ENCODE measurements around the gene HADH. TPM values are rescaled to one million over a fixed set of nuclear protein-coding genes. Genes with fewer than 3 reads are reported as not detected.
"Not testable (repeated sequence)": the region's sequence is repeated elsewhere in the genome, so short reads cannot be mapped to it uniquely, and the experiment has no call there.

HADH gene
- total RNA-seq, 2 experiments from 2014 or later: 47.3 to 51.1 TPM

- Mint-ChIP-seq H3K9me3 (ENCODE audit: low read depth) (no peaks in the 10 kb centered on the region), H3K27me3 (no peaks in the 10 kb centered on the region), H3K36me3 (peaks cover 6% of the 10 kb centered on the region), H3K27ac (no peak overlapping the region), H3K4me3 (no peak overlapping the region), H3K4me1 (peaks cover 21% of the 10 kb centered on the region)
- CTCF ChIA-PET: interaction anchor here (0.9 to 1.7 kb wide), 2 partner anchors 17 to 525 kb away, joined by 4 to 6 read pairs; no protein-coding TSS in a partner anchor
- ATAC-seq (no peak), DNase-seq (no peak)
Observed at GRCh38 chr4:108047199-108047598, 57.5 kb downstream of the HADH start.

- H3K4me1 Mint-ChIP-seq: peaks cover 26% of the 10 kb centered on the region
- peaks cover 6% of the 10 kb centered on the region for H3K36me3 Mint-ChIP-seq
- no peak for ATAC-seq
Observed at GRCh38 chr4:108048157-108048556, 58.5 kb downstream of the HADH start.

GRCh38 chr4:108048997-108049396, 59.3 kb downstream of the HADH start:
- no peaks in the 10 kb centered on the region for H3K9me3 Mint-ChIP-seq (ENCODE audit: low read depth)
- H3K27me3 Mint-ChIP-seq: no peaks in the 10 kb centered on the region
- H3K4me3 Mint-ChIP-seq: peak overlapping the region; percentile 78
- H3K36me3 Mint-ChIP-seq: peaks cover 6% of the 10 kb centered on the region
- peak overlapping the region; percentile 94 for H3K27ac Mint-ChIP-seq
- no peak for ATAC-seq
- DNase-seq: no peak
- CTCF ChIA-PET: no interaction called here
- peaks cover 31% of the 10 kb centered on the region for H3K4me1 Mint-ChIP-seq

More at GRCh38 chr4:108048157-108048556, 58.5 kb downstream of the HADH start:
- Mint-ChIP-seq H3K4me3 (no peak overlapping the region), H3K27me3 (no peaks in the 10 kb centered on the region), H3K27ac (no peak overlapping the region), H3K9me3 (ENCODE audit: low read depth) (no peaks in the 10 kb centered on the region)
- DNase-seq: no peak
- CTCF ChIA-PET: interaction anchor here (0.8 kb wide), 1 partner anchor 18 kb away, joined by 4 read pairs; no protein-coding TSS in a partner anchor

GRCh38 chr4:108049406-108049805, 59.7 kb downstream of the HADH start:
- Mint-ChIP-seq H3K9me3 (ENCODE audit: low read depth) (no peaks in the 10 kb centered on the region), H3K27me3 (no peaks in the 10 kb centered on the region), H3K4me1 (peaks cover 31% of the 10 kb centered on the region), H3K36me3 (peaks cover 6% of the 10 kb centered on the region), H3K4me3 (peak overlapping the region; percentile 78), H3K27ac (peak overlapping the region; percentile 94)
- DNase-seq (peak; percentile 55), ATAC-seq (peak; percentile 75)
- CTCF ChIA-PET: no interaction called here

GRCh38 chr4:108050166-108051111, 60.8 kb downstream of the HADH start:
- ATAC-seq: peak; percentile 54
- H3K4me3 Mint-ChIP-seq: peak overlapping the region; percentile 78
- H3K27me3 Mint-ChIP-seq; DNase-seq; H3K36me3 Mint-ChIP-seq; H3K9me3 Mint-ChIP-seq (ENCODE audit: low read depth); CTCF ChIA-PET: not testable (repeated sequence)
- peaks cover 31% of the 10 kb centered on the region for H3K4me1 Mint-ChIP-seq
- H3K27ac Mint-ChIP-seq: peak overlapping the region; percentile 94

GRCh38 chr4:108051343-108051742, 61.7 kb downstream of the HADH start:
- H3K27me3 Mint-ChIP-seq: no peaks in the 10 kb centered on the region
- peaks cover 31% of the 10 kb centered on the region for H3K4me1 Mint-ChIP-seq
- CTCF ChIA-PET: interaction anchor here (1.6 kb wide), 1 partner anchor 33 kb away, joined by 3 read pairs; no protein-coding TSS in a partner anchor
- no peak for DNase-seq
- H3K36me3 Mint-ChIP-seq: peaks cover 6% of the 10 kb centered on the region
- no peaks in the 10 kb centered on the region for H3K9me3 Mint-ChIP-seq (ENCODE audit: low read depth)
- H3K27ac Mint-ChIP-seq: no peak overlapping the region
- H3K4me3 Mint-ChIP-seq: no peak overlapping the region
- ATAC-seq: no peak

- Mint-ChIP-seq H3K4me1 (peaks cover 31% of the 10 kb centered on the region), H3K4me3 (no peak overlapping the region)
Observed at GRCh38 chr4:108052558-108053120, 63.0 kb downstream of the HADH start.

GRCh38 chr4:108053251-108053711, 63.6 kb downstream of the HADH start:
- H3K4me3 Mint-ChIP-seq: no peak overlapping the region
- peaks cover 4% of the 10 kb centered on the region for H3K36me3 Mint-ChIP-seq

More at GRCh38 chr4:108052558-108053120, 63.0 kb downstream of the HADH start:
- peaks cover 6% of the 10 kb centered on the region for H3K36me3 Mint-ChIP-seq
- H3K27me3 Mint-ChIP-seq: no peaks in the 10 kb centered on the region
- DNase-seq: no peak
- ATAC-seq: no peak
- no peaks in the 10 kb centered on the region for H3K9me3 Mint-ChIP-seq (ENCODE audit: low read depth)
- no peak overlapping the region for H3K27ac Mint-ChIP-seq
- CTCF ChIA-PET: interaction anchor here (0.6 to 1.6 kb wide), 4 partner anchors 10 to 520 kb away, joined by 3 to 4 read pairs (median 3); no protein-coding TSS in a partner anchor

GRCh38 chr4:108054025-108054638, 64.4 kb downstream of the HADH start:
- DNase-seq (no peak), ATAC-seq (no peak)
- CTCF ChIA-PET: no interaction called here
- Mint-ChIP-seq H3K4me1 (peaks cover 27% of the 10 kb centered on the region), H3K27ac (no peak overlapping the region), H3K4me3 (no peak overlapping the region), H3K27me3 (no peaks in the 10 kb centered on the region), H3K36me3 (no peaks in the 10 kb centered on the region), H3K9me3 (ENCODE audit: low read depth) (no peaks in the 10 kb centered on the region)

More at GRCh38 chr4:108053251-108053711, 63.6 kb downstream of the HADH start:
- no peak overlapping the region for H3K27ac Mint-ChIP-seq
- DNase-seq (no peak), ATAC-seq (no peak)
- H3K27me3 Mint-ChIP-seq: no peaks in the 10 kb centered on the region
- CTCF ChIA-PET: interaction anchor here (1.1 to 1.4 kb wide), 2 partner anchors 10 to 27 kb away, joined by 3 to 4 read pairs; no protein-coding TSS in a partner anchor
- H3K9me3 Mint-ChIP-seq (ENCODE audit: low read depth): no peaks in the 10 kb centered on the region
- peaks cover 31% of the 10 kb centered on the region for H3K4me1 Mint-ChIP-seq

- Mint-ChIP-seq H3K4me1 (peaks cover 12% of the 10 kb centered on the region), H3K27me3 (no peaks in the 10 kb centered on the region), H3K27ac (no peak overlapping the region), H3K36me3 (no peaks in the 10 kb centered on the region), H3K9me3 (ENCODE audit: low read depth) (no peaks in the 10 kb centered on the region), H3K4me3 (no peak overlapping the region)
- DNase-seq (no peak), ATAC-seq (no peak)
- CTCF ChIA-PET: interaction anchor here (1.0 to 1.1 kb wide), 2 partner anchors 10 to 36 kb away, joined by 3 to 4 read pairs; no protein-coding TSS in a partner anchor
Observed at GRCh38 chr4:108055787-108056186, 66.1 kb downstream of the HADH start.

GRCh38 chr4:108056418-108056817, 66.7 kb downstream of the HADH start:
- DNase-seq (no peak), ATAC-seq (no peak)
- no peaks in the 10 kb centered on the region for H3K27me3 Mint-ChIP-seq
- peaks cover 10% of the 10 kb centered on the region for H3K4me1 Mint-ChIP-seq
- H3K4me3 Mint-ChIP-seq: no peak overlapping the region
- H3K36me3 Mint-ChIP-seq: no peaks in the 10 kb centered on the region
- H3K9me3 Mint-ChIP-seq (ENCODE audit: low read depth): no peaks in the 10 kb centered on the region
- CTCF ChIA-PET: interaction anchor here (1.0 to 1.1 kb wide), 2 partner anchors 11 to 37 kb away, joined by 3 to 4 read pairs; no protein-coding TSS in a partner anchor
- H3K27ac Mint-ChIP-seq: no peak overlapping the region

- Mint-ChIP-seq H3K4me1 (no peaks in the 10 kb centered on the region), H3K4me3 (no peak overlapping the region), H3K9me3 (ENCODE audit: low read depth) (no peaks in the 10 kb centered on the region), H3K36me3 (peaks cover 2% of the 10 kb centered on the region), H3K27ac (no peak overlapping the region), H3K27me3 (peaks cover 8% of the 10 kb centered on the region)
- no peak for DNase-seq
- CTCF ChIA-PET: no interaction called here
- no peak for ATAC-seq
Observed at GRCh38 chr4:108058685-108059440, 69.2 kb downstream of the HADH start.

Data from activated CD8-positive, alpha-beta memory T cell treated with anti-CD3 and anti-CD28 coated beads, Interleukin-2, amount 10 ng/mL, durations not matched to agents 7 days and 5 days (primary cell).